NCI-H524 treated with DMSO at 0.1 percent for 48 hours (cell line): Measurements from ENCODE around the gene SYNE3.

Experiments used
- DNase-seq: peaks from one replicate; lab custom pipeline; 2025; lab: John Stamatoyannopoulos, UW

The SYNE3 gene

GRCh38 chr14:95474486-95474885, 42.0 kb downstream of the SYNE3 start:
- DNase-seq, result no peak

- DNase-seq, result no peak
Observed at GRCh38 chr14:95472819-95473251, 43.6 kb downstream of the SYNE3 start.

GRCh38 chr14:95471476-95471875, 45.0 kb downstream of the SYNE3 start:
- peak; percentile 39 for DNase-seq

GRCh38 chr14:95471016-95471415, 45.4 kb downstream of the SYNE3 start:
- no peak for DNase-seq

GRCh38 chr14:95469134-95469481, 47.3 kb downstream of the SYNE3 start:
- no peak for DNase-seq

- no peak for DNase-seq
Observed at GRCh38 chr14:95468448-95469133, 47.9 kb downstream of the SYNE3 start.

GRCh38 chr14:95467657-95468056, 48.8 kb downstream of the SYNE3 start:
- no peak for DNase-seq

- no peak for DNase-seq
Observed at GRCh38 chr14:95467232-95467631, 49.2 kb downstream of the SYNE3 start.
